GM23248 (cell line): ENCODE measurements around the gene LZTS2.

ENCODE experiments used
- EZH2 ChIP-seq: fragments of 200-600 bp; sonication (generic); IDR thresholded peaks from 2 replicates; pipeline ENCODE4 v1.6.1; 2018; ENCODE audit warnings: antibody characterized with exemption, mild to moderate bottlenecking; ENCODE audit not compliant: insufficient read depth, poor library complexity, severe bottlenecking
- EZH2phosphoT487 ChIP-seq: fragments of 200-600 bp; sonication (generic); IDR thresholded peaks from 2 replicates; pipeline ENCODE4 v1.6.1; 2018; ENCODE audit warnings: antibody characterized with exemption, moderate library complexity, mild to moderate bottlenecking, low read depth; ENCODE audit not compliant: insufficient read depth

DNA sequence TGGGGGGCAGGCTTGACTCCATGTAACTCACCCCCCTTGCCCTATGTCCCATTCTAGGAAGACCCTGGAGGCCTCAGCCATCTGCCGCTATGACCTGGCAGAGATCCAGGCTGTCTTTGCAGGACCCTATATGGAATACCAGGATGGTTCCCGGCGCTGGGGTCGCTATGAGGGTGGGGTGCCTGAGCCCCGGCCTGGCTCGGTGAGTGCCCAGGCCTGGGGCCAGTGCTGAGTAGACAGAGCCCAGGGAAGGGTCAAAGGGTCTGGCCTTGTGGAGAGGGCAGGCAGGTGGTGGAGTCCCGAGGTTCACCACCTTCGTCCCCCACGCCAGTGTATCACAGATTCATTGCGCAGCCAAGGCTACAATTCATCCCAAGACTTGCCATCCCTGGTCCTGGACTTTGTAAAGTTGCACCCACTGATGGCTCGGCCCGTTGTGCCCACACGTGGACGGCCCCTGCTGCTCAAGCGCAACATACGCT is 19.8 kb upstream of the LZTS2 start:
- TF ChIP-seq EZH2 (no peak), EZH2phosphoT487 (no peak)
